Raji (cell line): Measurements from ENCODE around the gene TNFRSF25.

ENCODE experiments used
- POLR2A ChIP-seq: IDR thresholded peaks from 2 replicates; pipeline ENCODE4 v1.6.1; 2011; ENCODE audit warnings: low read depth, low read length, control low read depth; ENCODE audit not compliant: insufficient read depth

TNFRSF25 gene

GRCh38 chr1:6448749-6449631 lies 17.0 kb downstream of the TNFRSF25 start:
- no peak for TF ChIP-seq POLR2A

GRCh38 chr1:6447818-6448748 lies 17.9 kb downstream of the TNFRSF25 start:
- no peak for TF ChIP-seq POLR2A

GRCh38 chr1:6447016-6447817 lies 18.8 kb downstream of the TNFRSF25 start:
- no peak for TF ChIP-seq POLR2A

GRCh38 chr1:6446665-6447015 lies 19.3 kb downstream of the TNFRSF25 start:
- TF ChIP-seq POLR2A = no peak

- no peak for TF ChIP-seq POLR2A
Measured at GRCh38 chr1:6445062-6445763, 20.8 kb downstream of the TNFRSF25 start.

- TF ChIP-seq POLR2A = no peak
Measured at GRCh38 chr1:6444377-6444776, 21.6 kb downstream of the TNFRSF25 start.

- no peak for TF ChIP-seq POLR2A
Measured at GRCh38 chr1:6443339-6444115, 22.4 kb downstream of the TNFRSF25 start.

GRCh38 chr1:6441586-6441985 lies 24.4 kb downstream of the TNFRSF25 start:
- TF ChIP-seq POLR2A = no peak

GRCh38 chr1:6440198-6441126 lies 25.5 kb downstream of the TNFRSF25 start:
- TF ChIP-seq POLR2A = no peak

- no peak for TF ChIP-seq POLR2A
Measured at GRCh38 chr1:6438047-6438525, 27.9 kb downstream of the TNFRSF25 start.

- TF ChIP-seq POLR2A = no peak
Measured at GRCh38 chr1:6435547-6435946, 30.4 kb downstream of the TNFRSF25 start.

- no peak for TF ChIP-seq POLR2A
Measured at GRCh38 chr1:6435129-6435528, 30.8 kb downstream of the TNFRSF25 start.
